GM13976 (cell line): Measurements from ENCODE around the gene MTHFD2.
A peak's percentile ranks its signal among the peaks of the same experiment; 100 is the strongest.

Experiments used
- DNase-seq: peaks from one replicate; pipeline ENCODE4 v3.0.0; 2012; ENCODE audit warnings: low spot score
- CTCF ChIP-seq: IDR thresholded peaks from 2 replicates; pipeline ENCODE4 v1.5.1; 2012; ENCODE audit warnings: borderline replicate concordance, mild to moderate bottlenecking; ENCODE audit not compliant: insufficient read depth; ENCODE audit errors: extremely low read depth, missing control alignments, control extremely low read depth
- in situ Hi-C: fragments of 300-500 bp; cut with MboI; formaldehyde crosslinking; loops from one replicate; pipeline ENCODE4 v1.12.0; 2022; ENCODE audit warnings: low sequenced_read_pairs, mixed read lengths, inconsistent platforms; ENCODE audit not compliant: unreplicated experiment

MTHFD2 gene

DNA sequence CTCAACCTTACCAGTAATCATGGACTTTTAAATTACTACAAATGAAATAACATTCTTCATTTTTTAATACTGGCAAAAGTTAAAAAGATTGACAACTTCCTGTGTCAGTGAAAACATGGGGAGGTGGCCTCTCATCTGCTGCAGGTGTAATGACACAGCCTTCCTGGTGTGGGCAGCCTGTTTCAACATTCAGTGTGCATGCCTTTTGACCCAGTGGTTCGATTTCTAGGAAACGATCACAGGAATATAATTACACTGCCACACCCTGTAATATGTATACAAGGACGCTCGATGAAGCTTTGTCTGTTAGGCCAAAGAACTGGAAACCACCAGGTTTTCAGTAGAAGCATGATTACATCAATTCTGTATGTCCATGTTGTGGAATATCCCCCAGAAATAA, 68.7 kb downstream of the MTHFD2 start:
- TF ChIP-seq CTCF = peak; percentile 19
- peak; percentile 62 for DNase-seq
- in situ Hi-C loops = no loop called here
